T follicular helper cell (primary cell): Measurements from ENCODE around the gene CPA2.

Experiments used
- DNase-seq: peaks from one replicate; pipeline ENCODE4 v3.0.0-alpha.2; 2020; ENCODE audit warnings: low read depth

Gene CPA2

DNA sequence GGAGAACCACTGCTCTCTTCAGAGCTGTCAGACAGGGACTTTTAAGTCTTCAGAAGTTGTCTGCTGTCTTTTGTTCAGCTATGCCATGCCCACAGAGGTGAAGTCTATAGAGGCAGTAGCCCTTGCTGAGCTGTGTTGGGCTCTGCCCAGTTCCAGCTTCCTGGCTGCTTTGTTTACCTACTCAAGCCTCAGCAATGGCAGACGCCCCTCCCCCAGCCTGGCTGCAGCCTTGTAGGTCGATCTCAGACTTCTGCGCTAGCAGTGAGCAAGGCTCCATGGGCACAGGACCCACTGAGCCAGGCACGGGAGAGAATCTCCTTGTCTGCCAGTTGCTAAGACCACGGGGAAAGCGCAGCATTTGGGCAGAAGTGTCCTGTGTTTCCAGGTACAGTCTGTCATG is 12.1 kb upstream of the CPA2 start:
- DNase-seq = no peak

DNA sequence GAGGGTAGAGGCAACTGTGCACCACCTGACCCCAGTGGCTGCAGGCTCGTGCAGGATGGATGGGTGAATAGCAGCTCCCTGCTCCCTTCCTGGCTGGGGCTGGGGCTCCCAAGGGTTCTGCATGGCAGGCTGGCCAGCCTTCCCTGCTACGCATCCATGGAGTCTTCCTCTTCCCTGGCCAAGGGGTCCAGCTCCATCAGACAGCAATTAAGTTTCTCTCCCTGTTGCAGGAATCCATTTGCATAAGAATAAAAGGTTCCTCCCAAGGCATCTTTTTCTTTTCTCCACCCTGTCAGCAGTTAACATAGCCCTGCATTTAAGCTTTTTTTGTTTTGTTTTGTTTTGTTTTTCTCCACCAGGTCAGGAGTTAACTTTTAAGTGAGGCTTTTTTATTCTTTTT is 10.0 kb upstream of the CPA2 start:
- no peak for DNase-seq

DNA sequence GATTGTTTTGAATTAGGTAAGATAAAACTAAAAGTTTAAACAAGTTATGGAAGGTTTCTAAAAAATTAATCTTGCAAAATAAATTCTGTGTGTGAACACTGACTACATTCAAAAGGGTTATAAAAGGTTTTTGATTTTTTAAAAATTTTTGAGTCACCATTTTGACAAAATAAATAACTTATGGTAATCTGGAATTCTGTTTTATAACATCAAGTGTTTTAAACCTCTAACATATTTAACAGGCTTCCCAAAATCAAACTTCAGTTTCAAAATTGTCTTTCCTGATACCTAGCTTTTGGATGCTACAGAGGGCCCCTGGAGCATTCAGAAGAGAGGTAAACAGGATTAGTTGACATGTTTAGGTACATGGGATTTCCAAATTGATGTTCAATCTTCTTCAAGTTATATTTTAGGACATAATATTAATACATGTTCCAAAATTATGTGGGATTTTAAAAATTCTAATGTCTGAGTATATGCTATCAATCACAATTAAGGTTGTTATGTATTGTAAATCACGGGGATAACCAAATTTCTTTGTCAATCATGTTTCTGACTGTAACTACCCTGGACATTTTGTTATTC is 8.1 kb upstream of the CPA2 start:
- no peak for DNase-seq

DNA sequence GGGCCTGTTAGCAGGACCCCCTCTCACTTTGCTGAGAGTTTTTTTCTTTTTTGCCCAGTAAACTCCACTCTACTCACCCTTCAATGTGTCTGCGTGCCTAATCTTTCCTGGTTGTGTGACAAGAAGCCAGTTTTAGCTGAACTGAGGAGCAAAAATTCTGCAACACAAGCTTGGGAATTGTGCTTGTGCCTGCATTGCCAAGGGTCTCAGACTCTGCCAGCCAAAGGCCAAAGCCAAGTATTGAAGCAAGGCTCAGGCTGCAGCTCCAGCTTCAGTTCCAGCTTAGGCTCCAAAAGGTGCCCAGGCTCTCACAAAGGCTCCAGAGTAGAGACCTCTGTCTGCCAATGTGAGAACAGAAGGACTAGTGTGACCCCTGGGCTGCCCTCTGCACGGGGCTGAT is 4.2 kb upstream of the CPA2 start:
- no peak for DNase-seq

DNA sequence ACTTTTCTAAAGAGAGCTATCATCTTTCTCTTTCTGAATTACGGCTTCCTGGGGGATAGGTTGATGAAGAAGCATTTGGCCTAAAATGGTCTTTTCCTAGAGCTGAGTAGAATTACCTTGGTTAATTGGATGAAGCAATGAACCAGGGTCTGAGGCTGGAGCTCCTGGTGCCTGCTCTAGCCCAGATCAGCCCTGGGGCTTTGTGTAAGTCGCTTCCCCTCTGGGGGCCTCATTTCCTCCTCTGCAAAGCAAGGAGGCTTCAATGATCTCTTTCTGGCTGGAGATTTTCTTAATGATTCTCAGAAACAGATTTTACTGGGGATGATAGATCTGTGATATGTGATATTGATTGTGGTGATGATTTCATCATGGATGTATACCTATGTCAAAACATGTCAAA is 3.5 kb upstream of the CPA2 start:
- DNase-seq = no peak

DNA sequence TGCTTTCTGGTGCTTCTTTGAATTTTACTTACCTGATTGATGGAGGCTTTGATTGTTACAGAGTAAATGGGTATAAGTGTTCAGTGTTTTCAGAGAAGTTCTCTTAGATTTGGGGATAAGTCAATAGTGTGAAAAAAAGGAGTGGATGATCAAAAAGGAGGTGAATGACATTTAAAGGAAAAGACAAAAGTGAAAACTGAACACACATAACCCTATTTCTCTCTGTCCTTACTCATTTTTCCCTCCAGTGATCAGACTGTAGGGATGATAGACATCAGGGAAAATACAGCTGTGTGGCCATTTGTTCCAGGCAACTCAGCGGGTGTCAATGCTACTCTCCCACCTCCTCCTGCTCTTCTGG is 278 bp downstream of the CPA2 start:
- DNase-seq = no peak

DNA sequence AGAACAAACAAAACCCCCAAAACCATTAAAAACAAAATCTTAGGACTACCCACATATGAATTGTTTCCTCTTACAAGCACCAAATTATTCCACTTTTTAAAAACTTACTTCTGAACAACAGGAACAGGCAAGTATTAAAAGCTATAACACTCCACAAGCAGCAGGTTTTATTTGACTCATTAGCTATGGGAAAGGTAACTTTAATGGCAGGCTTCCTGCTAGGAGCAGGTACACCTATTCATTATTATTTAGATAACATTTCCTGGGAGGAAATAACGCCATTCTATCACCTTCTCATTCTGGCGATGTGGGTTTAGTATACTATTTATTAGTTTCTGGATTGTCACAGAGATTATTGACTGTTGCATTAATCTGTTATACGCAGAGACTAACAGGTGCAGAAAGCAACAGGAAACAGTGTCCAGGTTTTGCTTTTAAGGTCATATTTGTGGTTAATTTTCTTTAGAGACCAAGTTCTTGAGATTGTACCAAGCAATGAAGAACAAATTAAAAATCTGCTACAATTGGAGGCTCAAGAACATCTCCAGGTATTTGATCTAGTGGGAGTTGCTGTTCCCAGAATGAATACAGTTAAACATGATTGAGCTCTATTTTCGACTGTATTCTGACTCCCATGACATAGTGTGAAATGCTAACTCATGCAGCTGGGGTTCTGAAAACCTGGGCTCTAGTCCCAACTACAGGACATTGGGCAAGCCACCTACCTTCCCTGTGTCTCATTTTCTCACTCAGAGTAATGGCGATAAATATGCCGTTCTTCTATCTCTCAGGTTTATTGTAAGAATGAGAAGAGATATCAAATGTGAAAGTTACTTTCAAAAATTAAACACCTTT is 2.0 kb downstream of the CPA2 start:
- DNase-seq = no peak

DNA sequence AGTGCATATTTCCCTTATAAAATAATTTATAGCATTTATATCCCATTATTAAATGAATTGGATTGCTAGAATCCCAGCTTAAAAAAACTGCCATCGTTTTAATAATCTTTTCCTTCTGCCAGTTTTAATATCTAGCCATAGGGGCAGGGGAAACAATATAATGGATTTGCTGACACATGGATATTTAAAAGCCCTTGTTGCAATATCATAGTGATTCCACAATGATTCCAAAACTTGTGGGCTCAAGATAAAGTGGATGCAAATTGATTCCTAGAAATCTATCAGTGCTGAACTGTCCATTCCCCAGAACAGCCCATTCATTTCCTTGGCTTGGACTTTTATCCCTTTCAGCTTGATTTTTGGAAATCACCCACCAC is 2.6 kb downstream of the CPA2 start:
- DNase-seq = no peak

DNA sequence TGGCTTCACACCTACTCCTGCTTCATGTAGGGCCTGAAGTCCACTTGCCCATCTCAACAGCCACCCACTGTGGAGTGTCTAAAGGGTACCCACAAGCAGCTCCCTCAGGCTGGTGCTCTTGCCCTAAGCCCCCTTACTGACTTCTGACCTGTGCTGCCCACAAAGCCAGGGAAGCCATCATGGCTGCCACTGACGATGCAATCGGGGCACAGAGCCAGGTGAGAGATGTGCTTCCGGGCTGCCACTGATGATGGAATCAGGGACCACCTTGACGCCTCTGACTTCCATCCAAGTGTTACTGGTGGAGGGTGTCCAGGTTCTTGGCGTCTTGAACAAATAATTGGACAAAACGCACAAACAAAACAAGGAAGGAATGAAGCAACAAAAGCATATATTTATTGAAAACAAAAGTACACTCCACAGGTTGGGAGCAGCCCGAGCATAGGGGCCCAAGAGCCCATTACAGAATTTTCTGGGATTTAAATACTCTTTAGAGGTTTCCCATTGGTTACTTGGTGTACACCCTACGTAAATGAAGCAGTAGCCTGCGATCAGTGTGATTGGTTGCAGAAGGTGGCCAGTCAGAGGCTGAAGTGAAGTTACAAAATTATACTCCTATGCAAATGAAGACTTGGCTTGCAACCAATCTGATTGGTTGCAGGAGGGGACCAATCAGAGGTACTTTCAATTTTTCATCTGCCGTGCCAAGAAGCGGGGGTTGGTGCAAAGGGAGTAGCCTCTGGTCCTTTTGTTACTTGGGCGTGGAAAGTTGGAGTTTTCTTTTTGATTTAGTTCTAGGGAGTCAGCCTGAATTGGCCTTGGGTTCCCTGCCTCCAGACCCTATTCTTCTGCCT is 4.5 kb downstream of the CPA2 start:
- DNase-seq = no peak

DNA sequence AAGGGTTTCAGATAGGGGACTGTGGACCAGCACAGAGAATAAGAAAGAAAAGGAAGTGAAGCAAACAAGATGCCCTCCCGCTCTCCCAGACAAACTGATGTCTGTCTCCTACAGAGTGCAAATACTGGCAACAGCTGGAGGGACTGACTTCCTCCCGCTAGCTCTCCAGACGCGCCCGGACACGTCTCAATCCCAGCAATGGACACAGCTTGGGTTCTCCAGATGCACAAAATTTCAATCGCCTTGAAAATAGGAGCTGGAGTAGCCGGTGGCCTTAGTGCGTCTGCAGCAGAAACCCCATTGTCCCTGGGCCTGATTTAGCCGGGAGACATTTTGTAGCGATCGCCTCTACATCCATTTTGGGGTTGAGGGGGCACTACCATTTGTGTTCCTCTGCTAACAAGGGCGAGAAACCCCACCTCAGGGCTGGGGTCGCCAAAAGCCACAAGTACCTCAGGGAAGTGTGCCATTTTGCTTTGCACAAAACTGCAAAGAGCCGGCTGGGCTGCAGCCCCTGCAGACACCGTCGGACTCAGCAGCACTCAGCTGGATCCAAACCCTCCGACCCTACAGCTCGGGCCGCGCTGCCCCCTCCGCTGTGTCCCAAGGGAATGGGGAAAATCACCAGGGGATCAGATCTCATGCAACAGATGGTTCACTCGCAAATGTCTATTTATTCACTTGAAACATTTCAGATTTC is 5.9 kb downstream of the CPA2 start:
- DNase-seq = no peak

DNA sequence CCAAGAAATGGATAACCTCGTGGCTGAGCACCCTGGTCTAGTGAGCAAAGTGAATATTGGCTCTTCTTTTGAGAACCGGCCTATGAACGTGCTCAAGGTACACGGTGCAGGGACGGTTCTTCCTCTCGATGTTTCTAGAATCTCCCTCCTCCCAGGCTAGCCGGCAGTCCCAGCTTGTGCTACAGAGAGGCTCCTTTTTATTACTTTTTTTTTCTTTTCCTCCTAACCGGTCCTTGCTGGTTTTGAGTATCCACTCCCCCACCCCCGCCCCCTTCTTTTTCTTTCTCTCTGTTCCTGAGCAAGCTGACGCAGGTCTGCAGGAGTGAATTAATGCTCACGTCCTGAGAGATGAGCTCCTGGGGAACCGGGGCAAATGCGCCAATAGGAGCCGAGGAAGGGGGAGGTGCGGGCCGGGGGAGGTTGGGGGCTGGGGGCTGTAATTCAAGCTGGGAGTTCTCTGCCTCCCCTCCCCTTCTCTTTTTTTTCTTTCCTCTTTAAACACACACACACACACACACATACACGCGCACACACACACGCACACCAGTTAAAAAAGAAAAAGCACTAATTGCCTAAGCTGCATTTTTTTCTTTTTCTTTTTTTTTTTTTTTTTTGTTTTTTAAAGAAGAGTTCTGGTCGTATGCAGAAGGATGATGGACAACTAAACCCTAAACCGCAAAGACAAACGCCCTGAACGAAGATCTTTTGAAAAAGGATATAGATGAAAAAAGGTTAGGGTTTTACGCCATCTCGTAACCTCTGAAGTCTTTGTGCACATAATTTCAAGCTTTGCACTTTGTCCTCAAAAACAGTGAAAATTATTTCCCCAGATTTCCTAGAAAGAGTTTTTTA is 6.6 kb downstream of the CPA2 start:
- DNase-seq = no peak

DNA sequence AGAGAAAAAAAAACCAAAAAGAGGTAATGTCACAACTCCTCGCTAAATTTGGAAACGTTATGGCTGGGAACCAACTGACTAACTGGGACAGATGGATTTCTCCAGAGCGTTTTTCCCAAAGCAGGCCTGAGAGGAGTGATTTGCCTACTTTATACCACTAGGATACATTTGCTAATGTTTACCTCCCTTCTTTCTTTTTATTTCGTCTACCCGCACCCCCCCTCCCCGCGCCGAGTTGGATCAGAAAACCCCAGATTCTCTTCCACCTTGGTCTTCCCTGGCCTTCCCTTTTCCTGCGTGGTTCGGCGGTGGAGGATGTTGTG is 7.2 kb downstream of the CPA2 start:
- no peak for DNase-seq

DNA sequence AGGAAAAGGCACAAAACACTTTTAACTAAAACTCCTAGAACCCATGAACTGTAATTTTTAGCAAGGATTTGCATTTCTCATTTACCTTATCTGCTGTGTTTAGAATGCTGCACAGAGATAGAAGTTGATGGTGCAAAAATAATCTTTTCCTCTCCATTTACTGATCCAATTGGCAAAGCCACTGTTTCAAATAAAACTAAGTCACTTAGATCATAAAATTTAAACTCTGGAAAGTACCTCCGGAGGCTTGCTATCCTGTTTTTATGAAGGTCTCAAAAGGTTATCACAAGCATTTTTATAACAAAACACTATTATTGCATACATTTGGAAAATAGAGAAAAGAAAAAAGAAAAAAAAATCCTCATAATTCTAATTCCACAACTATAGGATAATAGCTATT is 7.6 kb downstream of the CPA2 start:
- no peak for DNase-seq

DNA sequence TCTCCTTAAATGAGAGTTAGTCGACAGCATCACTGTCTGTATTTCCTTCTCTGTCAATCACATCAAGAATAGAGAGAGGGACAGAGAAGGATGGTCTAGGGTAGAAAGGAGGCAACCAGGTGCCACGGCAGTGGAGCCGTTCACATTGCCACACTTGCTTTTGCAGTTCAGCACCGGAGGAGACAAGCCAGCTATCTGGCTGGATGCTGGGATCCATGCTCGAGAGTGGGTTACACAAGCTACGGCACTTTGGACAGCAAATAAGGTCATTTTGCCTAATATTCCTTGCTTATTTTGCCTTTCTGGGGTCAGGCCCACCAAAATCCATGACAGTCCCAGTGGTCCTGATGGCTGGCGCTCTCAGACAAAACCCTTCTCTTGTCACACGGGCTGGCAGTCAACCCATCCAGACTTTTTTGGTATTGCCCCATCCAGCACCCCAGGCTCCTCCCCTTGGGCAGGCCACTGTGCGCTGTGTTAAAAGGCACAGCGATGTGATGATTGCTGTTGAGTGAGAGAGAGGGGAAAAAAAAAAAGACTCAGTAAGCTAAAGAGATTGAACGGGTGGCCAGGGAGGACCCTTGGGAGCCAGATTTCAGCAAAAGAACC is 8.4 kb downstream of the CPA2 start:
- no peak for DNase-seq

DNA sequence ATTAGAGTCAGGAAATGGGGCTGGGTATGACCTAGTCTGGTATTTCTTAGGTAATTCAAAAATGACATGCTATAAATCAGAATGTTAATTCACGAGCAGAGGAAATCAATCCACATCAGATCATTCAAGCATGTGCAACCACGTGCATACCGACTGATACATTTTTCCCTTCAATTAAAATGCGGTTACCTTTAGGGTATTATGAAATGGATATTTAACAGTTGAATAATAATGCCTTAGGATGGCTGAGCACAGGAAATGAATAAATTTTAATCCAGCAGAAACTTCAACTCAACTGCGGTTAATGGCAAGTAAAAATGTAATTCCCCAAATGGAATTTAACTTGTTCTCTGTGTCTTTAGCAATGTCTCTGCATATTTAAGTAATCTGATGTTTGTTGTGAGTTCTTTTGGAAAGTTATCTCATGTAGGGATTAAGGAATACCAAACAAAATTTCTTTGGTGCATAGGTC is 9.2 kb downstream of the CPA2 start:
- DNase-seq = no peak

DNA sequence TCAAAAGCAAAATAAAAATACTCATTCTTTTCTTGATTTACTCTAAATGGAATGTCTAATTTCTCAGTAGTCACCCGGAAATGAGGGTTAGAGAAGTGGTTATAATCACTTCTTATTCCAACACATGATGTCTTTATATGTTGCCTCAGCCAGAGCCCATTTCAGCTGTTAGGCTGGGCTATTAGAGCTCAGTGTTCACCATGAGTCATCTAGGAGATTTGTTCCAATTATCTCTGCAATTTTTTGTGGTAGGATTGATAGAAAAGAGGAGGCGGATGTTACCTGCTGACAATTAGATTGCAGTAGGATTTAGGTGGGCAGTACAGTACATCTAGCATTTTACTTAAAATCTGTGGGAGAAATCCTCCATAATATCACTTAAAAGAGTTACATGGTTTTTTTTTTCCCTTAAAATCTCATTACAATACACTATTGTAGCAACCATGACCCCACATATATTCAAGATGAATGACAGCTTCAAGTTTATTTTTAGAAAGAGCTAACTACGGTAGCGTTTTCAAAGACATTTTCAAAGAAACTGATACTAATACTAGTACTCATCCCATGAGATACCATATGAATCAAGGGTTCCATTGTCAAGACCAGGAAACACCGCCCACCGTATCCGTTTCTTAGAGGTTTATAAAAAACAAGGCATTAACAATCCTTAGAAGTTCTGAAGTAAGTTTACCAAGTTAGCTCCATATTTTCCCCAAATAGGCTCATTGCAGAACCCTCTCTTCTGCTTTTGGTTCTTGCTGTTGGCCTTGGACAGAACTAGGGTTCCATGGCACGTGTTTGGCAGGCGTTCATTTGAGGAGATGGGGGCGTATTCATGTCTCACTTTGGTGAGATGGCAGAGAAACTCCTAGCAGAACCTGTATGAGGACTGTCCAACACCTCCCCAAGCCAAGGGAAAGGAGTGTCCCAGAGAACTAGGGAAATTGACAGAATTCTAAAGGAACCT is 10.4 kb downstream of the CPA2 start:
- no peak for DNase-seq

DNA sequence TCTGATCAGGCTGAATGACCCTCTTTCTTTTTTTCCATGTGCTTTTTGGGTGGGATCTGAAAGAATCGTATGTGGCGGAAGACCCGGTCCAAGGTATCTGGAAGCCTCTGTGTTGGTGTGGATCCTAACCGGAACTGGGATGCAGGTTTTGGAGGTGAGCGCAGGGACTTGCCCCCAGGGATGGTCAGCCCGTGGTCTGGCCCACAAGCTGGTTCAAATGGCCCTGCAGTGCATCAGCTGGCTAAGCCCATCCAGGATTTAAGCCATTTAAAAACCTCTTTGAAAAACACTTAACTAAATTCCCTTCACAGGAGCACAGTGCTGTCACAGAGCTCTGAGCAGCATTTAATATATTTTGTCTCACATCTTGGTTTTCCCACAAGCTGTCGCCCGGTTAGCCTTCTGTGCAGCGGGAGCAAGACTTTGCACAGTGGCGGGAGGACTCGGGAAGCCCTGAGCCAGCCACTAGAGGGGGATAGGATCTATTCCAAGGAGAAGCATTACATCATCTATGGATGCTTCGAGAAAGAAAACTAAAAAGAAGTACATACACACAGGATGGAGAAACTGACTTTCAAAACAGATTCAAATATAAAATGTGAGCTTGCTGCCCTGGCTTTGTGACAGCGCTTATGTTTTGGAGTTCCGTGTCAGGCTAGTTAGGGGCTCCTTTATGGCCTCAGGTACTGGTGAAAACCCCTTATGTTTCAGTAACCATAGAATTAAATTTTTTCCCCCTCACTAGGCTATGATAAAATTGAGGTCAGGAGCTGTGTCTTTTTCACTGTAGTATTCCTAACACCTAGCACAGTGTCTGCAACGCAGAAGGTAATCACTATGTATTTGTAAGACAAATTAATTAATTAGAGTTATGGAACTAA is 11.3 kb downstream of the CPA2 start:
- DNase-seq = no peak

DNA sequence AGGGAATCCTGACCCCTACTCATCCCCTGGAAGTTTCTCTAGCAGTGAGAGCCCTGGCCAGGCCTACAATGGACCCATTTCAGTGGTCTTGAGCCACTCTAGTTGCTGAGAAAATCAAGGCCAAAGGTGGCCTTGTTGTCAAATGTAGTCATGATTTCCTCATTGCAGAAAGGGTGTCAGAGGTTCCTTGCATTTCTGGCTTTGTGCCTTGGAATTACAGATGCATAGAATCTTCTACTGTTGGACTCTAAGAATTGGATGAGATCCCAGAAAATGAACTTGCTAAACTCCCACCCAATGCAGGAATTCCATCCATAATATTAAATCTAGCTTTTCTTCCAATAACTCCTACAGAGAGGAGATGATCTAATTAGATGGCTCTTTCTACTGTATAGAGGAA is 12.2 kb downstream of the CPA2 start:
- DNase-seq = no peak

DNA sequence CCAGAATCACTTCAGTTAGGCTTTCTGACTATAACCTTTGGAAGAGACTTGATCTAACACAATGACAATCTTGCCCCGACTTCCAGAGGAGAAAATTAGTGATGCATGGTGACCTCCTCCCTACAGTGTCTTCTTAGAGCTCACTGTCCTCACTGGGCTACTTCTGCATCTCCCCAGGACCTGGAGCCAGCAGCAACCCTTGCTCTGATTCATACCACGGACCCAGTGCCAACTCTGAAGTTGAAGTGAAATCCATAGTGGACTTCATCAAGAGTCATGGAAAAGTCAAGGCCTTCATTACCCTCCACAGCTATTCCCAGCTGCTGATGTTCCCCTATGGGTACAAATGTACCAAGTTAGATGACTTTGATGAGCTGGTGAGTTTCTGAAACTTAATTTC is 12.6 kb downstream of the CPA2 start:
- DNase-seq = no peak
